Measurements from ENCODE around the gene APBA2.
"Not testable (repeated sequence)": the region's sequence is repeated elsewhere in the genome, so short reads cannot be mapped to it uniquely, and the experiment has no call there.

Gene APBA2

GRCh38 chr15:29139540-29140459 lies 254.0 kb downstream of the APBA2 start:
- DNase-seq: peak; percentile 26 to 72 (median 42)

- DNase-seq: no peak
Measured at GRCh38 chr15:29140475-29141307, 254.9 kb downstream of the APBA2 start.

GRCh38 chr15:29141308-29142128 lies 255.7 kb downstream of the APBA2 start:
- DNase-seq: no peak

- DNase-seq: no peak
Measured at GRCh38 chr15:29142129-29142747, 256.5 kb downstream of the APBA2 start.

- no peak for DNase-seq
Measured at GRCh38 chr15:29143293-29143692, 257.5 kb downstream of the APBA2 start.

GRCh38 chr15:29143909-29144635 lies 258.3 kb downstream of the APBA2 start:
- no peak for DNase-seq

DNA sequence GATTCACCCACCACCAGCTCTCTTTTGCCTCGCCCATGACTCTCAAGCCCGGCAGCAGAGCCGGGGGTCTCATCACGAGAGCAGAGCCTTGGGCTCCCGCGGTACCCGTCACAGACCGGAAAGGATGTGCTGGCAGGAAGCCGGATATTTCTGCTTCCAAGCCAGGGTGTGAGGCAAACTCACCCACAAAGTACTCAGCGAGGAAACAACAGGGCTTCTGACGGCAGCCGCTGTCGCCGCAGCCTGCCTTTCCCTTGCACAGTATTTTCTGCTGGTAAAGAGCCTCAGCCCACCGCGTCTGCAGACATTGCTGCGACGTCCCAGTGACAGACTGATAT lies 263.9 kb downstream of the APBA2 start:
- DNase-seq: no peak

DNA sequence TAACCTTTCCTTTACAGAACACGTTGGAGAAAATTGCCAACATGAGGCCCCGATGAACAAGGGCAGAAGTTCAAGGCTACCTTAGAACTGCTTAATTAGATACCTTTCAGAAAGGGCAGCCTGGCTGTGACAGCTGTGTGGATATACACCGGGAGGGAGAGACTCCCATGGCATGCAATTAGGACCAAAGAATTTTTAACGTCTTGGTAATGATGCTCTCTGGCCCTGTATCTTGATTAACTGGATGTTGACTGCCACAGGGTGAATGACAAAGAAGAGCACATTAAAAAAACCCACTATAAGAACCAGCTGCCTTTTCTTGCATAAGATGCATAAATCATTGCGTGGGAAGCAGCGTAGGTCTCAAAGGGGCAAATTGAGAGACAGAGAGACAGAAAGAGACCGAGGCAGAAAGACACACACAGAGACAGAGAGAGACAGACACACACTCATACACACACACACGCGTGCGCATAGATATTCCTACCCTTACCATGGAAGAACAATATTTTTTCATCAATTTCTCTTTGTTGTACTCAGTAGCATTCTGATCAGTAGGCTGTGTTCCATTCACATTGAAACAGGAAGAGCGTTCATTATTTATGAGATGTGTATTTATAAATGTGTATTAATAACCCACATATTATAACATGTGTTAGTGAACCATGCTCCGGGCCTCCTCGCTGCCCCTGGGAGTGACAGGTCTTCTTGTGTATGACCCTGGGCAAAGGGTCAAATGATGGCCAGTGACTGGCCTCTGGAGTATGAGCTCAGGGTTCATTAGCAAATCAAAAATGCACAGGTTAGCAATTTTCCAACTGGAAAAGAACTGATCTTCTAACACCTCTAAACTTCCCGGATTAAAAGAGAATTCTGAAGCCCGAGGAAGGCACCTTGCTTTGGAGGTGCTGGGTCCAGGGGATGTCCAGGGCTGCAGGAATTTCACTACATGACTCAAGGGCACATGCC lies 265.0 kb downstream of the APBA2 start:
- no peak for DNase-seq

GRCh38 chr15:29151484-29151857 lies 265.7 kb downstream of the APBA2 start:
- DNase-seq: no peak

DNA sequence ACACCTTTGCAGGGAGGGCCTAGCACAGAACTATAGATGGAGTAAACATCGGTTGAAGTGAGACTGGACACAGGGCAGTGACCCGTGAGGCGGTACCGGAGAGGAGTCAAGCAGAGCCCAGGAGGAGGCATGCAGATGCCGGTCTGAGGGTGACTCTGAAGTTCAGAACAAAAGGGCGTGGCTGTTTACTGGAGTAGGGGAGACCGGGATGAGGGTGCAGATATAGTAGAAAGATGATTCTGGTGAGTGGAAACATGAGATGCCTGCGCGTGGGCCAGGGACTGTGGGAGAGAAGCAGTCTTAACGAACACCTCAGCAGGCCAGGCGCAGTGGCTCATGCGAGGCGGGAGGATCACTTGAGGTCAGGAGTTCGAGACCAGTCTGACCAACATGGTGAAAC lies 270.7 kb downstream of the APBA2 start:
- DNase-seq: no peak

GRCh38 chr15:29159771-29160455 lies 274.1 kb downstream of the APBA2 start:
- DNase-seq: no peak

DNA sequence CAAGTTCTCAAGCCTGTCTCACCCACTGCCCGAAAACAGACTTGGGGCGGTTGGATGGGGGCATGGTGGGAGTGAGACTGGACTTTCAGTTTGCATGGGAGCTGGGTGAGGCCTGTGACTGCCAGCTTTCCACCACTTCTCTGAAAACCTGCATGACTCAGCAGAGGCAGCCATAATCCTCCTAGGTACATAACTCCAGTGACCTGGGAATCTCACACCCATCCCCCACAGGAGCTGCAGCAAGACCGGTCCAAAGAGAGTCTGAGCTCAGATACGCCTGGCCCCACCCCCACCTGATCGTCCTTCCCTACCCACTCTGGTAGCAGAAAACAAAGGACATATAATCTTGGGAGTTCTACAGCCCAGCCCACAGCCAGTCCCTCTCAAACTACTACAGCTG lies 276.6 kb downstream of the APBA2 start:
- DNase-seq: no peak

DNA sequence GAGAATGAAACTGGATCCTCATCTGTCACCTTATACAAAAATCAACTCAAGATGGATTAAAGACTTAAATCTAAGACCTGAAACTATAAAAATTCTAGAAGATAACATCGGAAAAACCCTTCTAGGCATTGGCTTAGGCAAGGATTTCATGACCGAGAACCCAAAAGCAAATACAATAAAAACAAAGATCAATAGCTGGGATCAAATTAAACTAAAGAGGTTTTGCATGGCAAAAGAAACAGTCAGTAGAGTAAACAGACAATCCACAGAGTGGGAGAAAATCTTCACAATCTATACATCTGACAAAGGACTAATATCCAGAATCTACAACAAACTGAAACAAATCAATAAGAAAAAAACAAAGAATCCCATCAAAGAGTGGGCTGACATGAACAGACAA lies 281.3 kb downstream of the APBA2 start:
- DNase-seq: not testable (repeated sequence)

Measured in suppressor macrophage (primary cell).